ENCODE data around the gene FLNB. TPM values are rescaled to one million over a fixed set of nuclear protein-coding genes. Genes with fewer than 3 reads are reported as not detected.

The FLNB gene
- total RNA-seq, 2 donors from 2014 or later: 212 to 221 TPM

DNA sequence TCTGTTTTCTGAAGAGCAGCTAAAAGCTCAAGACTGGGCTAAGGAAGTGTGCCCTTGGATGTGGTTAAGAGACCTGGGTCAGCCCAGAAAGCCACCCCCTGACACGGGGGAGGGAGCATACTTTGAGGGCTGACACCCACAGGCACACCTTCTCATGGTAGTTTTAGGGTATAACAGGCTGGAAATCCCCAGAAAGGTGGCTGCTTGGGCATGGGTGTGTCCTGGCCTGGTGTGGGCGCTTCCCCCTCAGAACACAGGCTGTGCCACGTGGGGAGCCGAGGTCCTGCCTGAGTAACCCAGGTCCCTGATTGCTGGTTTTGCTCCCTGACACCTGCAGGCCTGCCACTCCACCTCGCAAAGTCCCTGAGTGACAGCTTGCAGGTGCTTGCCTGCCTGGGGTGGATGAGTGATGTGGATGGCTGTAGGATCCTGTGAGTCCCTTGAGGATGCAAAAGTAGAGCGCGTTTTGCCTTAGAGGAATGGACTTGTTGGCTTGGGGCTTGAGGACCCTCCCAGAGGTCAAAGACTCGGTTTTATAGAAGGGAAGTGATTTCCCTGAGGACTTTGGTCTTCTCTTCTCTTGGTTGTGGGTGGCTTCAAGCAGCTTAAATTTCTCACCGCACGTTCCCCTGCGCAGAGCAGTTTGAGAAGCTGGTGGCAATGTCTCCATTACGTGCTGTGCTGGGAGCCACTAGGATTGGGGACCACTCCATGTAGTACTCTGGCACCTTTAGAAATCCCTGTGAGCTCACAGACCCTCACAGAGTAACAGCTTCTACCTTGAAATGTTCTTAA lies 108.1 kb downstream of the FLNB start:
- H3K27ac Mint-ChIP-seq: no peak overlapping the region
- no peak overlapping the region for H3K4me3 Mint-ChIP-seq
- peaks cover 98% of the 10 kb centered on the region for H3K36me3 ChIP-seq (ENCODE audit: control insufficient read depth, insufficient read depth, low read length)

GRCh38 chr3:58116985-58117384 lies 108.8 kb downstream of the FLNB start:
- Histone ChIP-seq H3K36me3 (ENCODE audit: control insufficient read depth, insufficient read depth, low read length) (peaks cover 96% of the 10 kb centered on the region), H3K27me3 (ENCODE audit: control insufficient read depth, insufficient read depth, low read length, poor library complexity, severe bottlenecking) (no peaks in the 10 kb centered on the region), H3K4me1 (ENCODE audit: control insufficient read depth, insufficient read depth, low read length) (no peaks in the 10 kb centered on the region), H3K9ac (ENCODE audit: extremely low read depth, low read length, poor library complexity, severe bottlenecking) (no peak overlapping the region), H3K4me3 (ENCODE audit: low read length) (no peak overlapping the region), H3K27ac (ENCODE audit: low read depth, low read length) (no peak overlapping the region), H3K9me3 (ENCODE audit: control insufficient read depth, low read length) (no peaks in the 10 kb centered on the region)
- H3K9me3 Mint-ChIP-seq: no peaks in the 10 kb centered on the region
- TF ChIP-seq, protein P1, sequence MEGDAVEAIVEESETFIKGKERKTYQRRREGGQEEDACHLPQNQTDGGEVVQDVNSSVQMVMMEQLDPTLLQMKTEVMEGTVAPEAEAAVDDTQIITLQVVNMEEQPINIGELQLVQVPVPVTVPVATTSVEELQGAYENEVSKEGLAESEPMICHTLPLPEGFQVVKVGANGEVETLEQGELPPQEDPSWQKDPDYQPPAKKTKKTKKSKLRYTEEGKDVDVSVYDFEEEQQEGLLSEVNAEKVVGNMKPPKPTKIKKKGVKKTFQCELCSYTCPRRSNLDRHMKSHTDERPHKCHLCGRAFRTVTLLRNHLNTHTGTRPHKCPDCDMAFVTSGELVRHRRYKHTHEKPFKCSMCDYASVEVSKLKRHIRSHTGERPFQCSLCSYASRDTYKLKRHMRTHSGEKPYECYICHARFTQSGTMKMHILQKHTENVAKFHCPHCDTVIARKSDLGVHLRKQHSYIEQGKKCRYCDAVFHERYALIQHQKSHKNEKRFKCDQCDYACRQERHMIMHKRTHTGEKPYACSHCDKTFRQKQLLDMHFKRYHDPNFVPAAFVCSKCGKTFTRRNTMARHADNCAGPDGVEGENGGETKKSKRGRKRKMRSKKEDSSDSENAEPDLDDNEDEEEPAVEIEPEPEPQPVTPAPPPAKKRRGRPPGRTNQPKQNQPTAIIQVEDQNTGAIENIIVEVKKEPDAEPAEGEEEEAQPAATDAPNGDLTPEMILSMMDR (conservative IDR thresholded peaks at IDR 0.05): no peak
- H3K36me3 Mint-ChIP-seq (ENCODE audit: low read depth): peaks cover 89% of the 10 kb centered on the region
- H3K27ac Mint-ChIP-seq: peak overlapping the region; percentile 79
- H3K27me3 Mint-ChIP-seq (ENCODE audit: insufficient read depth): no peaks in the 10 kb centered on the region
- no peak for DNase-seq
- 96% methylated on average over 3 of the region's 4 CpGs; no CpG with 5 or more reads in 1 of the 2 experiments for WGBS, 2 experiments (ENCODE audit: insufficient coverage in 1 of 2, insufficient read length in 1 of 2)
- H3K4me3 Mint-ChIP-seq: no peak overlapping the region
- peaks cover under 1% of the 10 kb centered on the region for H3K4me1 Mint-ChIP-seq

More for the DNA sequence above, 108.1 kb downstream of the FLNB start:
- 93 to 98% methylated on average over 7 to 12 of the region's 12 CpGs for WGBS, 2 experiments (ENCODE audit: insufficient coverage in 1 of 2, insufficient read length in 1 of 2)
- H3K4me1 Mint-ChIP-seq: peaks cover 6% of the 10 kb centered on the region
- H3K27ac ChIP-seq (ENCODE audit: low read depth, low read length): no peak overlapping the region
- TF ChIP-seq, protein P1 (conservative IDR thresholded peaks at IDR 0.05): no peak
- H3K9ac ChIP-seq (ENCODE audit: extremely low read depth, low read length, poor library complexity, severe bottlenecking): no peak overlapping the region
- no peak for DNase-seq
- H3K36me3 Mint-ChIP-seq (ENCODE audit: low read depth): peaks cover 90% of the 10 kb centered on the region
- H3K4me1 ChIP-seq (ENCODE audit: control insufficient read depth, insufficient read depth, low read length): no peaks in the 10 kb centered on the region
- H3K9me3 ChIP-seq (ENCODE audit: control insufficient read depth, low read length): no peaks in the 10 kb centered on the region
- H3K4me3 ChIP-seq (ENCODE audit: low read length): no peak overlapping the region
- H3K27me3 Mint-ChIP-seq (ENCODE audit: insufficient read depth): no peaks in the 10 kb centered on the region
- H3K9me3 Mint-ChIP-seq: no peaks in the 10 kb centered on the region
- H3K27me3 ChIP-seq (ENCODE audit: control insufficient read depth, insufficient read depth, low read length, poor library complexity, severe bottlenecking): no peaks in the 10 kb centered on the region

GRCh38 chr3:58117561-58118181 lies 109.4 kb downstream of the FLNB start:
- Histone ChIP-seq H3K9me3 (ENCODE audit: control insufficient read depth, low read length) (no peaks in the 10 kb centered on the region), H3K4me1 (ENCODE audit: control insufficient read depth, insufficient read depth, low read length) (no peaks in the 10 kb centered on the region), H3K36me3 (ENCODE audit: control insufficient read depth, insufficient read depth, low read length) (peaks cover 95% of the 10 kb centered on the region), H3K27me3 (ENCODE audit: control insufficient read depth, insufficient read depth, low read length, poor library complexity, severe bottlenecking) (no peaks in the 10 kb centered on the region), H3K4me3 (ENCODE audit: low read length) (no peak overlapping the region), H3K9ac (ENCODE audit: extremely low read depth, low read length, poor library complexity, severe bottlenecking) (no peak overlapping the region), H3K27ac (ENCODE audit: low read depth, low read length) (no peak overlapping the region)
- H3K27me3 Mint-ChIP-seq (ENCODE audit: insufficient read depth): no peaks in the 10 kb centered on the region
- 92 to 94% methylated on average over 11 to 14 of the region's 14 CpGs for WGBS, 2 experiments (ENCODE audit: insufficient coverage in 1 of 2, insufficient read length in 1 of 2)
- DNase-seq: peak; percentile 59
- H3K27ac Mint-ChIP-seq: peak overlapping the region; percentile 79
- H3K4me1 Mint-ChIP-seq: no peaks in the 10 kb centered on the region
- TF ChIP-seq, protein P1 (conservative IDR thresholded peaks at IDR 0.05): no peak
- H3K36me3 Mint-ChIP-seq (ENCODE audit: low read depth): peaks cover 86% of the 10 kb centered on the region
- no peak overlapping the region for H3K4me3 Mint-ChIP-seq
- H3K9me3 Mint-ChIP-seq: no peaks in the 10 kb centered on the region
